ENCODE data around the gene MACROH2A1. TPM values are rescaled to one million over a fixed set of nuclear protein-coding genes. Genes with fewer than 3 reads are reported as not detected.

MACROH2A1 gene
- total and polyA plus RNA-seq, 10 of the 15 experiments (the other 5 are each of a cell fraction or from before 2014, with no cell fraction given), result 45.7 to 230 (median 196) TPM

GRCh38 chr5:135308245-135308644 lies 90.8 kb downstream of the MACROH2A1 start (continued):
- TF ChIP-seq ZBTB40 (IDR thresholded peaks at IDR 0.05; ENCODE audit: borderline replicate concordance) (no peak), NBN (IDR thresholded peaks at IDR 0.05) (no peak), CEBPB (IDR thresholded peaks at IDR 0.05; ENCODE audit: borderline replicate concordance in 1 of 2, low read depth in 2 of 2, low read length in 2 of 2) (no peak), ZNF687 (IDR thresholded peaks at IDR 0.05) (no peak), CBX5 (IDR thresholded peaks at IDR 0.05; ENCODE audit: low read depth) (no peak), PML (IDR thresholded peaks at IDR 0.05; ENCODE audit: low read length) (no peak), RELA (IDR thresholded peaks at IDR 0.05; ENCODE audit: borderline replicate concordance, partially characterized antibody) (no peak)
